Measurements from ENCODE around the gene PLEKHJ1. TPM values are rescaled to one million over a fixed set of nuclear protein-coding genes. Genes with fewer than 3 reads are reported as not detected.
"Not testable (repeated sequence)": the region's sequence is repeated elsewhere in the genome, so short reads cannot be mapped to it uniquely, and the experiment has no call there.

The PLEKHJ1 gene
- total RNA-seq, 2 donors from 2014 or later, result 45.2 to 45.7 TPM

DNA sequence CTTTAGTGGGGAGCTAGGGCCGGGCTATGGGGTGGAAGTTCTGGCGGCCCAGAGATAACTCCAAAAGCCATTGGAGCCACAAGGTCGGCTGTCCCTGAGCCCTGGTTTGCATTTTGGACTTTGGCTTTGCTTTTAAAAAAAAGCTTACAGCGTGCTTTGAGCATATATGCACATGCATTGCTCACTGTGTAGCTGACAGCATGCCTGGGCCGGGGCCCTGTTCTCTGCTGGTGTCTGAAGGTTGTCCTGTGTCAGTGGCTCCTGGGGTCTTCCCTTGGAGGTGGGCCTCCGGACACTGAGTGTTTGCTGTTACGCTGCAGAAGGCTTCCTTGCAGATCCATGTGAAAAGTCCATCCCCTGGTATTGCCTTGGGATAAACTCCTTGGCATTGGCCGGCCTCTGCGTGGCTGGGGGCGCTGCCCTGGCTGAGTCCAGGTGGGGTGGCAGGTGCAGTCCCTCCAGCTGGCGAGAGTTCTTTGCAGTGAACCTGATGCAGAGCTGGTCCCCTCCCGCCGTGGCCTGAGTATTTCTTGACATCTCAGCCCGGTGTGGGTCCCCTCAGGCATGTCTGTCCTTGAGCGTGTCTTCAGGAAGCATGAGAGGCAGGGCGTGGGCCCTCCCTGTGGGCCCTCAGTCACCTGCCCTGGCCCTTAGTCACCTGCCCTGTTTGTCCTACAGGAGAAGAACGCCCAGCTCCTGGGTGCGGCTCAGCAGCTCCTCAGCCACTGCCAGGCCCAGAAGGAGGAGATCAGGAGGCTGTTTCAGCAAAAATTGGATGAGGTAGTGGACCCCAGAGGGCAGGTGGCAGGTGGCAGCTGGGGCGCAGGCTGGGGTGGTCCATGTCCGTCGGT is 23.0 kb downstream of the PLEKHJ1 start:
- DNase-seq (no peak), ATAC-seq (no peak)
- intact Hi-C loops (cut with DNase I), result no loop called here

DNA sequence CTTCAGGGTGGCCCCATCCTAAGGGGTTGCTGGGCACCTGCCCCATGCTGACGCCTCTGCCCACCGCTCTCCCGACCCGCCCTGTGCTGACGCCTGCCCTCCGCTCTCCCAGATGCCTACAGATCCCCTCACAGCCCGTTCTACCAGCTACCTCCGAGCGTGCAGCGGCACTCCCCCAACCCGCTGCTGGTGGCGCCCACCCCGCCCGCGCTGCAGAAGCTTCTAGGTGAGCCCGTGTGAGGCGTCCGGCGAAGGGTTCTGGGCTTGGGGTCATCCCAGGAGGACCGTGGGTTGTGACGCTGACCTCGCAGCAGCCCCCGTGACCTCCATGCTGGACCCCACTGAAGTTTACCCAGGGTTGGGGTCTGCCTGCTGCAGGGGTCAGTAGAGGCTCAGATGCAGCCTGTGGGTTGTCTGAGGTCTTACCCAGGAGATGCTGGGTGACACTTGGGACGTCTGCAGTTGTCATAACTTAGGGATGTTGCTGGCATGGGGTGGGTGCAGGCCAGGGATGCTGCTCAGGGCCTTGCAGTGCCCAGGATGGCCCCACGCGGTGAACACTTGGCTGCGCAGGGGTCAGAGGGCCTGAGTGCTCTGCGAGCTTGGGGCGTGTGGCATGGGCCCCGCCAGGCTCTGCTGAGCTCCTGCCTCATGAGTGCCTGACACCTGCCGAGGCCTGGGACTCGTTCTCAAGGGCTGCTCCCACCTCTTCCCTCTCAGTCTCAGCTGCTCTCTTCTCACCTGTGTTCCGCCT is 25.0 kb downstream of the PLEKHJ1 start:
- DNase-seq (no peak), ATAC-seq (no peak)
- intact Hi-C loops (cut with DNase I), result no loop called here

DNA sequence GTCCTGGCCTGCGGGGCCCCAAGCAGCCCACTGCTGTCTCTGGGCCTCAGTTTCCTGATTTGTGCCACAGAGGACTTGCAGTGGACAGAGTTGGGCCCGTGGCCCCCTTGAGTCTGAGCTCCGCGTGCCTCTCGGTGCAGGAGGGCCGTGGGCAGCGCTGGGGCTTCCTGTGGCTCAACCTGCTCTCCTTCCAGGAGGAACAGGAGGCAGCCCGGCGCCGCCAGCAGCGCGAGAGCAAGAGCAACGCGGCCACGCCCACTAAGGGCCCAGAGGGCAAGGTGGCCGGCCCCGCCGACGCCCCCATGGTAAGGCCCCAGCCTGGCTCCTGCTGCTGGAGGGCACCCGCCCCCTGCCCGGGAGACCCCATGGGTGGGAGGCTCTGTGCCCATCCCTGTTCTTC is 25.9 kb downstream of the PLEKHJ1 start:
- no peak for DNase-seq
- intact Hi-C loops (cut with DNase I), result no loop called here
- ATAC-seq, result no peak

DNA sequence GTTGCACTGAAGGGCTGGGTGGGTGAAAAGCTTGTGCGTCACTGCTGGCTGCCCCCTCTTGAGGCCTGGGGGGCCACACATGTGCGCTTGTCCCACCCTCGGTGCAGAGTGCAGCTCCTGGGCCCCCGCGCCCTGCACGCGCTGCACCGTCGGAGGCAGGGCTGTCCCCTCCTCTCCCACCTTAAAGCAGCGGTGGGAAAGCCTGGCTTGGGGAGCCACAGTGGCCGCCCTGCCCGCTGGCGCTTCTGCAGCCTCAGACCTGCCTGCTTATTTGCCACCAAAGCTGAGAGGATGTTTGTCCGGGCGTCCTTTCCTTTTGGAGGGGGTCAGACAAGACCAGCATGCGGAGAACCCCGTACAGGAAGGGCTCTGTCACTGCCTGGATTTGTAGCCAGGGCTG is 26.7 kb downstream of the PLEKHJ1 start:
- ATAC-seq (no peak), DNase-seq (no peak)
- intact Hi-C loops (cut with DNase I), result loop anchor here in 1 of 2 donors (10.0 kb wide), 1 partner anchor 55 kb away; the partner anchor contains the start of gene AP3D1

DNA sequence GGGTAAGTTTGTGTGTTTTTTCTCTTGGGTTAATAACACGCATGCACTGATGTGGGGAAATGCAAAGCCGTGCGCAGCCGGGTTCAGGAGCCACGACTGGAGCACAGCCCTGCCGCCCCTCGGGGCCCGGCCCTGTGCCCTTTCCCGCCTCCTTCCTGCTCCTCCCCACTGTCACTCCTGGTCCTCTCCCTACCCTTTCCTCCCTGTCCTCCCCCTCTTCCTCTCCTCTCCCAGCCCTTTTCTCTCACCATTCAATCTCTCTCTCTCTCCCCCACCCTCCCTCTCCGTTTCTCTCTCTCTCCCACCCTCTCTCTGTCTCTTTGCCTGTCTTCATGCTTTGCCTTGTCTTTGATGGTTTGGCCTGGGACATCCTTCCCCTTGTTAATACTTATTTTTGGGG is 27.2 kb downstream of the PLEKHJ1 start:
- intact Hi-C loops (cut with DNase I), result loop anchor here in 1 of 2 donors (10.0 kb wide), 1 partner anchor 54 kb away; the partner anchor contains the start of gene AP3D1
- peak; percentile 11 to 60 for ATAC-seq
- DNase-seq, result no peak

DNA sequence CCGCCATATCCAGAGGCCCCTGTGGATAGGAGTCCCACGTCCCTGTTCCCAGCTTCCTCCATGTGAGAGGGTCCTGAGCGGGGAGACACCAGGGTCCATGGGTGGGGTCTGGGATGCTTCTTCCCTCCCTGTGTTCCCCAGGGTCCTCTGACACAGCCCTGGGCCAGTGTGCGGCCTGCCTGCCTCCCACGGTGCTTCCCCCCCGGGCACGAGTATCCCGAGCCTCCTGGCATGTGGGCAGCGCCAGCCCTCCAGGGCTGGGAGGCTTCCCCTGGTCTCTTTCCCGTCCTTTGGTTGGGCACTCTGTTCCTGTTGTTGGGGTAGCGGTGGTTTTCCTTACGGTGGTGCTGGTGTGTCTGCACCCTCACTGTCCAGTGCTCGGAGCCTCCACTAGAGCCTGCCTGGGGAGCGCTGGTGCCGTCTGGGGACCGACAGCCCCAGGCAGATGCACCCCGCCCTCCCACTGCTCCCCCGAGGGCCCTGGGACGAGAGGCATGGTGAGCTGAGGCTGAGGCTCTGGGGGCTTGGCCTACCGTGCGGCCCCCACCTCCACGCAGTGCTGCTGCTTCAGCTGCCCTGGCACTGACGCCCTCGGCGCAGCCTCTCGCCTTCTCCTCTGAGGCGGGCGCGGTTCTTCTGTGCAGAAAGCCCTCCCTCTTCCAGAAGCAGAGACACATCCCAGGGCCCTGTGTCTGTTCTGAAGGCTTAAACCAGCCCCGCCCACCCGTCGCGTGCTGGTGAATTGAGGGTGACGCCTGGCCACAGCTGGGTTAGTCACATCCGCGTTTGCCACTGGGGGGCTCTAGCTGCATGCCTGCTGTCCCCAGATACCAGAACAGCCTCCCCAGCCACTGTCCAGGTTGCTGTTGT is 27.9 kb downstream of the PLEKHJ1 start:
- ATAC-seq (peak; percentile 53 to 65), DNase-seq (peak; percentile 85)
- intact Hi-C loops (cut with DNase I), result loop anchor here in 1 of 2 donors (10.0 kb wide), 1 partner anchor 53 kb away; the partner anchor contains the start of gene AP3D1

DNA sequence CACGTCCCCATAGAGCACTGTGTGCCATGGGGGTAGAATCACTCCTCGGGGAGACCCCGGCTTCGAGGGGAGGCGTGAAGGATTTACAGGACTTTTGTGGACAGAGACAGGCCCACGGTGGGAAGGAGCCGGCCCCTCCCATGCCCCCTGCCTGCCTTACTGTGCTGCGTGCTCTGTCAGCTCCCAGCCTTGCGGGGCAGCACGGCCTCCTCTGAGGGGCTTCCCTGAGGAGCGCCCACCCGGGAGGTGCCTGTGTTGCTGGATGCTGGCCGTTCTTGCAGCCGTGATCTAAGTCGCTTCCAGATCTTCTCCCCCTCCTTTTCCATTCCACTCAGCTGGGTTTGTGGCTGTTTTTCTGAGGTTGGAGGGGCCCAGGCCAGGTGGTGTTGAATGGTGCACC is 29.1 kb downstream of the PLEKHJ1 start:
- DNase-seq (no peak), ATAC-seq (no peak)
- intact Hi-C loops (cut with DNase I), result loop anchor here in 1 of 2 donors (10.0 kb wide), 1 partner anchor 52 kb away; the partner anchor contains the start of gene AP3D1

DNA sequence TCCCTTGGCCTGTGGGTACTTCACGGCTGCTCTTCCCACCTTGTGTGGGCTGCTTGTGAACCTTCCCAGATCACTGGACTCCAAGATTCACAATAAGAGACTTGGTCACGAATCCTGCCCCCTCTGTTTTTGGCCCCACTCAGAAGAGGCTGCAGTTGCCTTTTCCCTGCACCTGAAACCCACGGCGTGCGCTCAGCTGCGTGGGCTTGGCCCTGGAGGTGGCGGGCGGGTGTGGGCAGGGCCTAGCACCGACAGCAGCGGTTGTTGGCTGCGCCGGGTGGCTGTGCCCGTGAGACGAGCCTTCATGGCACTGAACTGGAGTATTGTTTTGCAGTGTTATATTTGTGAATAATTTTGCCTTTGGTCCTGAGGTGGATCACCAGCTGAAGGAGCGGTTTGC is 33.8 kb downstream of the PLEKHJ1 start:
- no peak for DNase-seq
- no peak for ATAC-seq
- intact Hi-C loops (cut with DNase I), result loop anchor here in 1 of 2 donors (10.0 kb wide), 1 partner anchor 48 kb away; the partner anchor contains the start of gene AP3D1

DNA sequence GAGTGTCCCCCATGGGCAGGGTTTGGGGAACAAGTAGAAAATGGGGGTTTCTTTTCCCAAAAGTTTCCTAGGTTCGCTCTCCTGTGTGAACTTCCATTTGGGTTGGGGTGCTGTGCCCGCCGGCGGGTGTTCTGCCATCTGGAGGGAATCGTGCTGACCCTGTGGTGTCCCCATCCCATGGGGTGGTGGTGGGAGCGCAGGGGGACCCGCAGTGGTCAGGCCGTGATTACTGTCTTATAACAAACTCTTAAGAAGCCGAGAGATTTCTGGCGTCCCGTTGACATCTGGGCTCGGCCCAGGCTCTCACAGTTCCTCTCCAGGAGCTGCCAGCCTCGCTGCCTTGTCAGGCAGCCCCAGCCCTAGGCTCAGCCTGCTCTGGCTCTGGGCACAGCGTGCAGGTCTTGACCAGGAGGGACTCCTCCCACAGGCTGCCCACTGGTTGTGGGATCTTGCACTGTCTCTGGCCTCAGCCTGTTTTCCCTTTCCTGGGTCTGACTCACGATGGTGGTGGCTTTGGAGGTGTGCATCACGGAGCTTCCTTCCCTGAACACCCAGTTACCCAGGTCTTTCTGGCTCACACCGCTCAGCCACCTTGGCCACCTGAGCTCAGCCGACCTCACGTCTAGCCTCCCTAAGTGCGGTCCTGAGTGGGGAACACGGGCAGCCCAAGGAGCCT is 34.5 kb downstream of the PLEKHJ1 start:
- DNase-seq (no peak), ATAC-seq (no peak)
- intact Hi-C loops (cut with DNase I), result loop anchor here in 1 of 2 donors (10.0 kb wide), 1 partner anchor 47 kb away; the partner anchor contains the start of gene AP3D1

DNA sequence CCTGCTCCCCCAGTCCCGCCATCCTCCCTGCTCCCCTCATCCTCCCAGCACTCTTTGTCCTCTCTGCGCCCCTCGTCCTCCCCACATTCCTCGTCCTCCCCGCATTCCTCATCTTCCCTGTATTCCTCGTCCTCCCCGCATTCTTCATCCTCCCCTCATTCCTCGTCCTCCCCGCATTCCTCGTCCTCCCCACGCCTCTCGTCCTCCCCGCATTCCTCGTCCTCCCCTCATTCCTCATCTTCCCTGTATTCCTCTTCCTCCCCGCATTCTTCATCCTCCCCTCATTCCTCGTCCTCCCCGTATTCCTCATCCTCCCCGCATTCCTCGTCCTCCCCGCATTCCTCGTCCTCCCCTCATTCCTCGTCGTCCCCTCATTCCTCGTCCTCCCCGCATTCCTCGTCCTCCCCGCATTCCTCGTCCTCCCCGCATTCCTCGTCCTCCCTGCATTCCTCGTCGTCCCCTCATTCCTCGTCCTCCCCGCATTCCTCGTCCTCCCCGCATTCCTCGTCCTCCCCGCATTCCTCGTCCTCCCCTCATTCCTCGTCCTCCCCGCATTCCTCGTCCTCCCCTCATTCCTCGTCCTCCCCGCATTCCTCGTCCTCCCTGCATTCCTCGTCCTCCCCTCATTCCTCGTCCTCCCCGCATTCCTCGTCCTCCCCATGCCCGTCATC is 35.4 kb downstream of the PLEKHJ1 start:
- DNase-seq, ATAC-seq: not testable (repeated sequence)
- intact Hi-C loops (cut with DNase I), result loop anchor here in 1 of 2 donors (10.0 kb wide), 1 partner anchor 46 kb away; the partner anchor contains the start of gene AP3D1

DNA sequence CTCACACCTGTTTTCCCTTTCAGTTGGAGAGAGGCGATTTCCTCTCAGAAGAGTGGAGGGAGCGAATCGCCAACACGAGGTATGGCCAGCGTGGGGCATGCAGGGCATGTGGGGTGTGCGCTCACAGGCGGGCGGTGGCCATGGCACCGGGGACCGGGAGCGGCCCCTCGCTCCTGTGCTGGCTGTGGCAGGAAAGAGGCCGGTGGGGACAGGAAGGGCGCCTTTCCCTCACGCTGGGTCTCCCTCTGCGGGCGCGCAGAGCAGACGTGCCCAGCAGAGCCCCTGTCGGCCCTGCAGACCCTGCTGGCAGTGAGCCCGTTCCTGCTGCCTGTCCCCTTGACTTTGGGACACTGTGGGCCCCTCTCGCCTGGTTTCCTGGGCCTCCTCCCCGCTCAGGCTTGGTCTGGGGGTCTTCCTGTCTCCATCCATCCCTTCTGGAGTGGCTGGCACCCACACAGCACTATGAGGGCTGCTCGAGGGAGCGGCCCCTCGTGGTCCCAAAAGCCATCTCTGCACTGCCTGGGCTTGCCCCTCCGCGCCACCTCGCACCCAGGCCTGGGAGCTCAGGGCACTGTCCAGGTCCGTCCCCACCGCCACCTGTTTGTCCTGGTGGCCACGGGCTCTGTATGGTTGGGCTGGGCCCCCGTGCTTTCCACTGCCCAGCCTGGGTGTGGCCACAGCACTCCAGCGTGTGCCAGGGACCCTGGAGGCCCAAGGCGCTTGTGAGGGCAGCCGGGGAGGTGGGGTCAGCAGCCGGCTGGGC is 36.1 kb downstream of the PLEKHJ1 start:
- intact Hi-C loops (cut with DNase I), result loop anchor here in 1 of 2 donors (10.0 kb wide), 1 partner anchor 45 kb away; the partner anchor contains the start of gene AP3D1
- no peak for DNase-seq
- no peak for ATAC-seq

DNA sequence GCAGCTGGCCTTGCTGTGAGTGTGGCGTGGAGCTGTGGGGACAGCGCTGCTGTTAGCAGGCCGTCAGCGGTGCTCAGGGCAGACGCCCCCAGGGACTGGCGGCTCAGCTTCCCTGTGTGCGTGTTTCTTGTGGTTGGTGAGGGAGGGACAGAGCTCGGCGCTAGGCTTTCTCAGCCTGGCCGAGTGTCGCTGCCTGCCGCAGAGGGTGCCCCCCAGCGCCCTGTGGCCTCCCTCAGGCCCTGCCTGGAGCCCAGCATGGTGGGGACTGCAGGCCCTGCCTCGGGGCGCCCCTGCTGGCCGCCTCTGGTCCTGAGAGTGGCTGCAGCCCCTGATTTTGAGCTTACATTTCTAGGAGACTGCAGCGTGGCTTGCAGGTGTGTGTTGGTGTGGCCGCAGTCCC is 36.9 kb downstream of the PLEKHJ1 start:
- DNase-seq (no peak), ATAC-seq (peak; percentile 28 to 59)
- intact Hi-C loops (cut with DNase I), result no loop called here

DNA sequence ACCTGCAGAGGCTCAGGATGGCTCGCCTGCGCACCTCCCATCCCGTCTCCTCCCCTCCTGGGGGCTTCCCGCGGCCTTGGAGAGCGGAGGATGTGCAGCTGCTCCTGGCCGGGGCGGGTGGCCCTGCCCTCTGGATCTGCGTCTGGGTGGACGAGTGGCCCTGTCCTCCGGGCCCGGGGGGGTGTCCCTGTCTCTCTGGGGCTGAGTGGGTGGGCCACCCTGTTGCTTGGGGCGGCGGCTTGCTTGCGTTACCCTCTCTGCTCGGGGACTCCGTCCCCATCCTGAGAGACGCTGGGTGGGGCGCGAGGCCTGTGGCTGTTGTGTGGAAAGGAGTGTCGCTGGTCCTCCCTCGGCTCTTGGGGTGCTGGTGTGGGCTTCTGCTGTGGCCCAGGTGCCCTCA is 37.8 kb downstream of the PLEKHJ1 start:
- ATAC-seq (no peak), DNase-seq (no peak)
- intact Hi-C loops (cut with DNase I), result no loop called here

DNA sequence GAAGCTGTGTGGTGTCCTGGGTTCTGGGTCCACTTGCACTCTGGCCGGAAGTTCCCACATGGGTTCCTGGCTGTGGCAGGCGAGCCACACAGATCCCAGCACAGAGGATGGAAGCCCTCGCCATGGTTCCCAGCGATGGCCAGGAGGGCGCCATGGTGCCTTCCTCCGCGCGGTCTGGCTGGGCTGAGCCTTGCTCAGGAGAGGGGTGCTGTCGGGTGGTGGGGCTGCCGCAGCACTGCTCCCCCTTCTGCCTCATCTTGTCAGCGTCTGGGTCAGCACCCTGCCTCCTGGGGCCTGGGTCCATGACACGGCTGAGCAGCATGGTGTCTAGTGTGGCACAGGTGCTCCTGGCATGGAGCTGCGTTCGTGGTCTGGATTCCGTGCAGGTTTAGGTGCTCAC is 38.9 kb downstream of the PLEKHJ1 start:
- DNase-seq, result no peak
- ATAC-seq, result no peak
- intact Hi-C loops (cut with DNase I), result no loop called here

DNA sequence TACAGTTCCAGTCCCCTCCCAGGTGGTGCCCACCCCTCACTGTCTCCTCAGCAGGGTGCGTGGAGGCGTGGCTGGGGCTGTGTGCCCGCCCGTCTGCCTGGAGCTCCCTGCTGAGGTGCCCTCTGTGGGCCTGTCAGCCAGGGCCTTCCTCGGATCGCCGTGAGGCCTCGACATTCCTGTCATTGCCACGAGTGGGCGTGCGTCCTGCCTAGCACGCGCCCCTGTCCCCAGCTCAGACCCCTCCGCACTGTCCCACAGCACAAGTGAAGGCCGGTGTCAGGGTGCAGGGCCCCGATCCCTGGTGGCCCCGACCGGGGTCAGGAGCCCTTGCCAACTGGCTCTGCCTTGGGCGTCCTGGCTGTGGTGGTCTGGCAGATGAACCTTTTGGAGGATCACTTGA is 40.2 kb downstream of the PLEKHJ1 start:
- intact Hi-C loops (cut with DNase I), result no loop called here
- ATAC-seq (no peak), DNase-seq (no peak)

DNA sequence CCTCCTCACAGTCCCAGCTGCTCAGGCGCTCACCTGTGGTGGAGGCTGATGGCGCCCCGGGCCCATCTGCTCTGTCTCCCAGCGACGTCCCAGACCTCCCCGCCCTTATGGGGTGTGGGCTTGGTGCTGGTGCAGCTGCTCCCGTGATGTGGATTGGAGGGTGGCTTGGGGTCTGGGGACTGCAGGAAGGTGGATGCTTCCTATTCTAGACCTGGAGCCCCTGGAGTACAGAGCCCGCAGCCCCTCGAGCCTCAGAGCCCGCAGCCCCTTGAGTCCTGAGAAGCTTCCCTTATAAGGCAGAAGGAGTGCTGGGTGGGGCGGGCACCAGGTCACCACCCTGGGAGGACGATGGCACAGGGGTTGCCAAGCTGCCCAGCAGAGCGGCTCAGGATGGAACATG is 40.8 kb downstream of the PLEKHJ1 start:
- ATAC-seq (no peak), DNase-seq (no peak)
- intact Hi-C loops (cut with DNase I), result no loop called here

DNA sequence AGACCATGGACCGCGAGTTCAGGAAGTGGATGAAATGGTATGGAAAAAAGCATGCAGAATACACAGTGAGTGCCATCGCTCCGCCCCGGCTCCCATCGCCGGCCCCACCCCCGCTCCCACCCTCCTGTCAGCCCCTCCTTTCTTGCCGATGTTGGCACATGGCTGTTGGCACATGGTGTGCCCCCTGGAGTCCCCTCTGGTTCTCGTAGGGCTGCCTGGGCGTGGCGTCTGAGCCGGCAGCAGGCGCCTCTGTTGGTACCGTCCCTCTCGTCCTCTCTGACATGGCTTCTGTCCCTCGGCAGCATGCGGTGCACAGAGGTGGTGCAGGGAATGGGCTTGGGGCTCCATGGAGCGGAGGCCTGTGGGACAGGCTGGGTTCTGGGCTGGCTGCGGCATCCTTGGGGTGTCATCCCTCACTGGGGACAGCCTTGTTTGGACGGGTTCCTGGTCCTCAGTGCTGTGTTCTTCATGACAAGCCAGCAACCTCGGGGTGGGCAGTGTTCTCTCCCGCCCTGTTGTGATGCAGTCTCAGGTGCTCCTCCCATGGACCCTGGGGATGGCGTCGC is 41.5 kb downstream of the PLEKHJ1 start:
- intact Hi-C loops (cut with DNase I), result no loop called here
- no peak for ATAC-seq

More for the DNA sequence above, 41.5 kb downstream of the PLEKHJ1 start:
- DNase-seq, result no peak
